ENCODE data around the gene TESMIN.
A peak's percentile ranks its signal among the peaks of the same experiment; 100 is the strongest.

Gene TESMIN

DNA sequence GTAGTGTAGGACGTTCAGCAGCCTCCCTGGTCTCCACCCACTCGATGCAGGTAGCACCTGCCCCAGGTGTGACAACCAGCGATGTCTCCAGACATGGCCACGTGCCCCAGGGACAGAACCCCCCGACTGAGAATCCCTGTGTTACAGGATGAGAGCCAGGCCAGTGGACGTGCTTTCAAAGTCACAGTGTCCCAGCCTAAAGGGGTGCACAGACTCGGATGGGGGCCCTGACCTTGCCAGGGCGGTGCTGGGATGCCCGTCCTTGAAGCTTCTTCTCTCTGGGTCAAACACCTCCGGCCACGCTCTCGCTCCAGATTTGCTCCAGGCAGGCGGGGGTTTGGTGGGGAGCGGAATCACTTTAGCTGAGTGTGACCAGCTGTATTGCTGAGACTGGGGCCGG lies 90.3 kb downstream of the TESMIN start:
- CTCF ChIA-PET, result no interaction called here
- DNase-seq (ENCODE audit: extremely low spot score), result no peak
- POLR2A ChIA-PET, result no interaction called here
- TF ChIP-seq ARNT (IDR thresholded peaks at IDR 0.05), result no peak
- TF ChIP-seq SP1 (IDR thresholded peaks at IDR 0.05), result no peak
- TF ChIP-seq, protein P1, sequence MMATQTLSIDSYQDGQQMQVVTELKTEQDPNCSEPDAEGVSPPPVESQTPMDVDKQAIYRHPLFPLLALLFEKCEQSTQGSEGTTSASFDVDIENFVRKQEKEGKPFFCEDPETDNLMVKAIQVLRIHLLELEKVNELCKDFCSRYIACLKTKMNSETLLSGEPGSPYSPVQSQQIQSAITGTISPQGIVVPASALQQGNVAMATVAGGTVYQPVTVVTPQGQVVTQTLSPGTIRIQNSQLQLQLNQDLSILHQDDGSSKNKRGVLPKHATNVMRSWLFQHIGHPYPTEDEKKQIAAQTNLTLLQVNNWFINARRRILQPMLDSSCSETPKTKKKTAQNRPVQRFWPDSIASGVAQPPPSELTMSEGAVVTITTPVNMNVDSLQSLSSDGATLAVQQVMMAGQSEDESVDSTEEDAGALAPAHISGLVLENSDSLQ (IDR thresholded peaks at IDR 0.05), result no peak
- TF ChIP-seq HDGF (IDR thresholded peaks at IDR 0.05; ENCODE audit: borderline replicate concordance), result no peak
- no peak for TF ChIP-seq NFRKB (IDR thresholded peaks at IDR 0.05)
- TF ChIP-seq TARDBP (IDR thresholded peaks at IDR 0.05), result no peak
- TF ChIP-seq FOXM1 (IDR thresholded peaks at IDR 0.05; ENCODE audit: borderline replicate concordance), result no peak
- no peak for TF ChIP-seq SUZ12 (IDR thresholded peaks at IDR 0.05)
- TF ChIP-seq ELF4 (IDR thresholded peaks at IDR 0.05), result no peak
- TF ChIP-seq FOXK2 (IDR thresholded peaks at IDR 0.05), result no peak
- TF ChIP-seq CTBP1 (IDR thresholded peaks at IDR 0.05; ENCODE audit: borderline replicate concordance), result no peak
- no peak for TF ChIP-seq L3MBTL2 (conservative IDR thresholded peaks at IDR 0.05)
- no peak for TF ChIP-seq ZNF384 (IDR thresholded peaks at IDR 0.05)
- no peak for TF ChIP-seq FOXA1 (IDR thresholded peaks at IDR 0.05)
- TF ChIP-seq BHLHE40 (IDR thresholded peaks at IDR 0.05; ENCODE audit: borderline replicate concordance), result no peak
- no peak for TF ChIP-seq LEF1 (IDR thresholded peaks at IDR 0.05; ENCODE audit: borderline replicate concordance)

DNA sequence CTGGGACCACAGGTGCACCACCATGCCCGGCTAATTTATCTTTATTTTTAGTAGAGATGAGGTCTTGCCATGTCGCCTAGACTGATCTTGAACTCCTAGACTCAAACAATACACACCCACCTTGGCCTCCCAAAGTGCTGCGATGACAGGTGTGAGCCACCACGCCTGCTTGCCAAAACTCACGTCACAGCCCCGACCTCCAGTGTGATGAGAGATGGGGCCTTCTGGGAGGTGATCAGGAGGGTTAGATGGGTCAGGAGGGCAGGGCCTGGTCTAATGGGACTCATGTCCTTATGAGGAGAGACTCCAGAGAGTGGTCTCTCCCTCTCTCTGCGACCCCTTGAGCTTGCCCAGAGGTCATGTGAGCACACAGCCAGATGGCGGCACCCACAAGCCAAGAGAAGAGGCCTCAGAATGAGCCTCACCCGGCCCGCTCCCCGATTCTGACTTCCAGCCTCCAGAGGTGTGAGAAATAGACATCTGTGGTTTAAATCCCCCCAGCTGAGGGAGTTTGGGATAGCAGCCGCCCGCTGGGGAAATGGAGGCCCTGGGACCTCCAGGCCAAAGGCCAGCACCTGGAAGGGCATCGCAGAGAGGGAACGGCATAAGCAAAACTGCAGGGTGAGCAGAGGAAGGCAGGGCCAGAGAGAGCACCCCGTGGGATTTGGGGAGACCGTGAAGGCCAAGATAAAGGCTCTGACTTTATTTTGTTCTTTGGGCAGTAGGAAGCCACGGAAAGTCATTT lies 91.1 kb downstream of the TESMIN start:
- ChIA-PET POLR2A (no interaction called here), CTCF (no interaction called here)
- TF ChIP-seq TARDBP (IDR thresholded peaks at IDR 0.05) (no peak), FOXM1 (IDR thresholded peaks at IDR 0.05; ENCODE audit: borderline replicate concordance) (no peak), CTBP1 (IDR thresholded peaks at IDR 0.05; ENCODE audit: borderline replicate concordance) (no peak), LEF1 (IDR thresholded peaks at IDR 0.05; ENCODE audit: borderline replicate concordance) (no peak), ZNF384 (IDR thresholded peaks at IDR 0.05) (no peak), NFRKB (IDR thresholded peaks at IDR 0.05) (no peak), FOXK2 (IDR thresholded peaks at IDR 0.05) (no peak), SP1 (IDR thresholded peaks at IDR 0.05) (no peak), BHLHE40 (IDR thresholded peaks at IDR 0.05; ENCODE audit: borderline replicate concordance) (no peak)
- TF ChIP-seq, protein P1 (IDR thresholded peaks at IDR 0.05), result no peak
- no peak for DNase-seq (ENCODE audit: extremely low spot score)

DNA sequence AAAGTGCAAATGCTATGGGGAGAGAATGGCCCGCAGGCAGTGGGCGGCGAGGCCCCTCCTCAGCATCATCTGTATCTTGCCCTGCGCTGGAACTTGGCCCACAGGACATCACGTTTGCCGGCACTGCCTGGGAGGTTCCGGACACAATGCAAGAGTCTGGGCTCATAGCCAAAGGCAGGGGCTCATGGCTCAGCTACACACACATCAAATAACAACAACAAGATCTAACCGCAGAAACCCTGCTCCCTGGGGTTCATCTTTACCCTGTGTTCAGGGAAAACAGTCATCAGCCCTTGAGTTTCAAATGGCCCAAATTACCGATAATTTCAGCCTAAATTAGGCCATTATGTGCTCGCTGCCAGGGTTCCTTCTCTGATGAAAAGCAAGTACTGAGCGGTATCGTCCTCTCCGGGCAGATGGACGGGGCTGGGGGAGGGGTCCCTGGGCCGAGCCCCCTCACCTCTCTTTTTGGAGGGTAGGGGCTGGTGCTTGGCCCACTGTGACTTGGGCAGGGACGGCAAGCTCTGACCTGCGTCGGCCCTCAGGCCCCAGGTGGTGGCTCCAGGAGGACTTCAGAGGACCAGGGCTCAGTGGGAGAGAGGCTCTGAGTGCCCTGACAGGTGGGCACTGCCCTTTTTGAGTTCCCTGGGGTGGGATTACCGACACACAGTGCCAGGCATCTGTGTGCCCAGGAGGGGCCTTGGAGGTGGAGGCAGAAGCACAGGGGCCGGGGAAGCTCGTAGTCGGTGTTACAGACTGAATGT lies 92.0 kb downstream of the TESMIN start:
- peak; percentile 30 for DNase-seq (ENCODE audit: extremely low spot score)
- no peak for TF ChIP-seq ZNF384 (IDR thresholded peaks at IDR 0.05)
- TF ChIP-seq ARNT (IDR thresholded peaks at IDR 0.05), result no peak
- ChIA-PET CTCF (no interaction called here), POLR2A (no interaction called here)

DNA sequence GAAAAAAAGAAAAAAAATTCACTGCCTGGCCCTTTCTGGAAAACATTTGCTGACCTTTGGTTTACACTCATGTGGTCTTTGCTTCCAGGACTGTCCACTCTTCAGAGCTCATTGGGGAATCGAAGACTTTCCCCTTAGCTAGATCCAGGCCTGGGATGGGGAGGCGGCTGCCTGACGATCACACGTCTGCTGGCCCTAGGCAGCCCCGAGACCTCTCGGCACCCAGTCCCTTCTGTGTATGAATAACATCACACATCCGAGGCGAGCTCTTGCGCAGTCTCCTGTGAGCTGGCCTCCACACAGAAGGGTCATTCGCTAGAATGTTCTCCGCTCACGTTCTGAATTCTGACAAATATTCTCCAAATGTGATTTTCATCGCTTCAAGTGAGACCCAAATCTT lies 92.7 kb downstream of the TESMIN start:
- POLR2A ChIA-PET, result no interaction called here
- no peak for TF ChIP-seq ZNF384 (IDR thresholded peaks at IDR 0.05)
- TF ChIP-seq LEF1 (IDR thresholded peaks at IDR 0.05; ENCODE audit: borderline replicate concordance), result no peak
- no peak for TF ChIP-seq FOXM1 (IDR thresholded peaks at IDR 0.05; ENCODE audit: borderline replicate concordance)
- no peak for TF ChIP-seq ARNT (IDR thresholded peaks at IDR 0.05)
- TF ChIP-seq FOXK2 (IDR thresholded peaks at IDR 0.05), result no peak
- TF ChIP-seq SUZ12 (IDR thresholded peaks at IDR 0.05), result no peak
- TF ChIP-seq BHLHE40 (IDR thresholded peaks at IDR 0.05; ENCODE audit: borderline replicate concordance), result no peak
- no peak for TF ChIP-seq CTBP1 (IDR thresholded peaks at IDR 0.05; ENCODE audit: borderline replicate concordance)
- TF ChIP-seq SP1 (IDR thresholded peaks at IDR 0.05), result no peak
- CTCF ChIA-PET, result interaction anchor here (0.7 kb wide), 1 partner anchor 33 kb away, joined by 3 read pairs; no protein-coding TSS in a partner anchor
- DNase-seq (ENCODE audit: extremely low spot score), result no peak

DNA sequence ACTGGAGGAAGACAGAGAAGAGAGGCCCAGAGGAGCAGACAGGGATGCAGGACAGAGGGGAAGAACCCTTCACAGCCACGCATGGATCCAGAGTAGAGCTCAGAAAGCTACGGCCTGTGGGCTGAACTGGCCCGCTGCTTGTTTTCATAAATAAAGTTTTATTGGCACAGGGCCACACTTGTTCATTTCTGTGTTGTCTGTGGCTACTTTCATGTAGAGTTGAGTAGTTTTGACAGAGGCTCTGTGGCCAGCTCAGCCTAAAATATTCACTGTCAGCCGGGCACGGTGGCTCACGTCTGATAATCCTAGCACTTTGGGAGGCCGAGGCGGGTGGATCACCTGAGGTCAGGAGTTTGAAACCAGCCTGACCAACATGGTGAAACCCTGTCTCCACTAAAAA lies 93.2 kb downstream of the TESMIN start:
- no peak for TF ChIP-seq L3MBTL2 (conservative IDR thresholded peaks at IDR 0.05)
- TF ChIP-seq, protein P1 (IDR thresholded peaks at IDR 0.05), result no peak
- TF ChIP-seq ELF4 (IDR thresholded peaks at IDR 0.05), result no peak
- DNase-seq (ENCODE audit: extremely low spot score), result no peak
- CTCF ChIA-PET, result interaction anchor here (0.7 kb wide), 1 partner anchor 33 kb away, joined by 3 read pairs; no protein-coding TSS in a partner anchor
- POLR2A ChIA-PET, result no interaction called here

Data from HEK293T (cell line).